Medulla oblongata (tissue), 1 donor: ENCODE measurements around the gene ANO3.

Source experiments
- DNase-seq: peaks from one replicate; pipeline ENCODE4 v3.0.0-alpha.2; 2015; ENCODE audit errors: extremely low spot score

The ANO3 gene

DNA sequence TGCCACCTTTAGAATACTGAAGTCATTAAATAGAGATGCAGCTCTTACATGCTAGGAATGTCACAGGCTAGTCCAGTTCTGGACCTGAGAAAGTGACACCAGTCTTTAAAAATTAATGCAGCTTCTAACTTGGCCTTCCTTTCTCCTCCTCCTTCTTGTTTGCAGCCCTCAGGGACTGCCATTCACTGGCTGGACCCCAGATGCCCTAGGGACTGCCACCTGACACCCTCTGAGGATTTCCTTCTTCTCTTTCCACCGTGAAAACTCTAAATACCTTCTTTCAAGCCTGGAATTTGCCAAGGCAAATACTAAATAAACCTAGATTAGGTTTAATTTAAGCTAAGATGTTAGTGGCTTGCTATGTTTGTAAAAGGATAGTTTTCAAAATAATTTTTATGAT lies 161.7 kb downstream of the ANO3 start:
- DNase-seq = no peak

DNA sequence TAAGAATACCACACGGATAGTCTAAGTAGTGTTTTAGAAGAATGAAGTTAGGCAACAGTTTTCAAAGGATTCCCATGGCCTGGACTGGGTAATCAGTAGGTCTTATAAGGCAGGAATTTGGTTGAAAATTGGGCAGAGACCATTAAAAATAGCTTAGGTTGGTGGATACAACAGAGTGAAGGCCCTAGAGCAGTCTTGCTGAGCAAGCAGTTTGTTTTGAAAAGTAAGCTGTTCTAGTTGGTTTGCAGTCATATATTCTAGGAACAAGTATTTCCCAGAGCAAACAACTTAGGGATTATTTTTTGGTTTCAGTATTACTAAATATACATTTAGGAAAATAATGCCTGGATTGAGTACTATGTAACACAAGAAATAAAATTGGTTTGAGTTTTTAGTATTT lies 175.3 kb downstream of the ANO3 start:
- no peak for DNase-seq

DNA sequence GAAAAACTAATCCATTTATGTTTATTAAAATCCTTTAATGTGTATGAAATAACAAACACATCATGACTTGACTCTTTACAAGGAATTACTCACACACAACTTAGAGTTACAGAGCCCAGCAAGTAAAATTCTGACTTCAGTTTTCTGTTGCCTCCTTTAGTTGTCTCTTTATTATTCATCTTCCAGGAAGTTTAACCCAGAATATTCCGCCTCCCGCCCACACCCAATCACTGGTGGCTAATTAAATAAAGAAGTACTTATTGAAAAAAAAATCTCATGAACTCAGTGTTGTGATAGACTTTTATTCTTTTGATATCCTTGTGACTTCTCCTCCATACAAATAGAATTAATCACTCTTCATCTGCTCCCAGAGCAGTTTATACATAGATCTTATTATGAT lies 178.2 kb downstream of the ANO3 start:
- no peak for DNase-seq

DNA sequence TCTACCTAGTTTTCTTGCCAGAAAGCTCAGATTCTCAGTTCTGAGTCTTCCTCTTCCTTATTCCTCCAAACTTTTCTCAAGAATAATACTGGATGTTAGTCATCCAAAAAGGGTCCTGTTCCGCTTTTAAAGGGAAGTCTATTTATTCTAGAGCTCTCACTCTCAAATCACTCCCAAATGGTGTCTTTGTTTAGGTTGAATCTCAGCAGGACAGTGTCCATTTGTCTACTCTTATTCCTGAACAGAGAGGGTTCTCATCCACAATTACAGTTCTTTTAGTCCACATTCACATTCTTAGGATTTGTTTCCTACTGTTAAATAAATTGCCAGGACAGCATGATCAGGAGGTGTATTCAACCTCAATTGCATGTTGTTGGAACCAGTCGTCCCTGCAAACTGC lies 178.8 kb downstream of the ANO3 start:
- no peak for DNase-seq

DNA sequence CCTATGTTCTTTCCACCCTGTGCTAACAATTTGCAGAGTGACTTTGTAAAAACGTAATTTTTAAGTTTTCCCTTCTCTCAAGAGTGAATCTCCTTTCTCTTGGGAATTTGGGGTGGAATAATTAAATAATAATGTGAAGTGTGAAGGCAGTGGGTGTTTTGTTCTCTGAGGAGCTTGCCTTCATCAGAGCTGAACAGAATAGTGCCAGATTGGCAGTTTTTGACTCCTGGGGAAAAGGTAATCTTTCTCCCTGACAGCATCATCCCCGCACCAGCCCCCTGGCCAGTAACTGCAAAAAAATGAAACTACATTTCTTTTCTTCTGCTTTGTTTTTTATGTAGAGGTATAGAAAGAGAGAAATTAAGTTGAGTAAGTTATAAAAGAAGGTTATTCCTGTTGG lies 180.3 kb downstream of the ANO3 start:
- DNase-seq = no peak

DNA sequence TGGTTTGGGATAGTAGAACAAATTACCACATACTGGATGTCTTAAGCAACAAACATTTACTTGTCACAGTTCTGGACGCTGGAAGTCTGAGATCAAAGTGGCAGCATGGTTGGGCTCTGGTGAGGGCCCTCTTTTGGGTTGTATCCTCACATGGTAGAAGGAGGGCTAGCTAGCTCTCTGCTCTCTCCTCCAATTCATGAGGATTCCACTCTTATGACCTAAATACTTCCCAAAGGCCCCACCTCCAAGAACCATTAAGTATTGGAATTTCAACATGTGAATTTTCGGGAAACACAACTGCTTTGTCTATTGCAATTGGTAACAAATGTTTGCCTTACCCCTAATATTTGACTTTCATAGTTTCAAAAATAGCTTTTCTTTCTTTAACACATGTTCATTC lies 187.5 kb downstream of the ANO3 start:
- no peak for DNase-seq

DNA sequence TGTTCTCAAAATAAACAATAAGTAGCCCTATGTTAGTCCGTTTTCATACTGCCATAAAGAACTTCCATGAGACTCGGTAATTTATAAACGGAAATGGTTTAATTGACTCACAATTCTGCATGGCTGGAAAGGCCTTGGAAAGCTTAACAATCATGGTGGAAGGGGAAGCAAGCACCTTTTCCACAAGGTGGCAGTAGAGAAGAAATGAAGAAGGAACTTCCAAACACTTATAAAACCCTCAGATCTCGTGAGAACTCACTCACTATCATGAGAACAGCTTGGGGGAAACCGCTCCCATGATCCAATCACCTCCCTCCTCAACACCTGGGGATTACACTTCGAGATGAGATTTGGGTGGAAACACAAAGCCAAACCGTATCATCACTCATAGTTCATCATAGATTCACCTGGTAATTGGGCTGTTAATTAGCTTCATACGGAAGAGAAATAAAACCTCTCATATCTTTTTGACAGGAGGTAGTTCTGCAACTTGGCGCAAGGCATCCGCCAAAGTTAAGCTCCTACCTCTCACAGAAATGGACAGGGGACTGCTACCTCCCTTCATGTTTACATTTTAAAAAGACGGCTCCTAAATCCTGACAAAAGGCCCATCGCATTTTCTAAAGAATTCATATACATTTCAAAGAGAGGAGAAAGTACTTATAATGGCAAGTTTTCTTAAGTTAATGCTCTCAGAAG lies 191.1 kb downstream of the ANO3 start:
- no peak for DNase-seq

DNA sequence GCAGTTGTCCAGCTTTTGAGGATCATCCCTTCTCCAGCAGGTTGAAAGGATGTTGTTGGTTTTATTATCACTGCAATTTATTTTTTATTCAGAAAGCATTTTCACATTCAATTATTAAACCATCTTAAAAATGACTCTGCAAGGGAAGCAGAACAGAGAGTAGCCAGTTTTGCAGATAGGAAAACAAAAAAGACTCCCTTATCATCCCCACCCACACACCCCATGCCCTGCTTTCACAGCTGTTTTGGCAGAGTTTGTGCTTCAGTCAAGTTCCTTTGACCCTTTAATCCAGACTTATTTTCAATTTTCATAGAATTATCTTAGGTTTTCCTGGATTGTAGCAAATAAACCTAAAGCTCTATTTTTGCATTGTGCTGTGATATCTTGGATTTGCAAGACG lies 195.8 kb downstream of the ANO3 start:
- DNase-seq = no peak

DNA sequence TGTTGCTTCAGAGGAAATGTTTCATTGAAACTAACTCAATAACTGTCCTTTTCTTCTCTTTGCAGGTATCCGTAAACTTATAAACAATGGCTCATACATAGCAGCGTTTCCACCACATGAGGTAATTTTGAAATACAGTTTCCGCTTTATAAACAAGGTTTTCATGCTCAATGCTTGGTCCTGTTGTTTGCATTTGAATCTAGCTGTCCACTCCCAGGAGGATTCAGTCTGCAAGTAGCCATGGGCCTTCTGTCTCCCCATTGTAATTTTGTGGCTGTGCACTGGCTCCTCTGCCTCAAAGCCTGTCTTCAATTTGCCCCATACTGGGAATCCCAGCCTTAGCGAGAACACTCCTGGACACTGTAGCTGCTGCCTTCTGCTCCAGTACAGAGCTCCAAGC lies 205.4 kb downstream of the ANO3 start:
- no peak for DNase-seq

DNA sequence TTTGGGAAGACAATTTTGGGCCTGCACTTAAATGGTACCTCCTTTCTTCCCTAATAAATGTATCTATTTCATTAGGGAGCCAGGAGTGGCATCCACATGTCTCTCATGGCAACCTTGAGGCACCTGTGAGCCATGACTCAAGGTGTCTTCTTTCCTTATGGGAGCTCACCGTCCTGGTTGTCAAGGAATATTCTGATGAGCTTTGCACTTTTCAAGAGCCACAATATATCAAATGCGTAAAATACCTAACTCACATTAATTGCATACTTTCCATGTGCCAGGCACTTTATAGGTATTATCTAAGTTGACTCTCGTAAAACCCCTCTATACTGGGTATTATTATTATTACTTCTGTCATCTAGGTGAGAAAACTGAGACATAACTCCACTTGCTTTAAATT lies 207.6 kb downstream of the ANO3 start:
- no peak for DNase-seq

DNA sequence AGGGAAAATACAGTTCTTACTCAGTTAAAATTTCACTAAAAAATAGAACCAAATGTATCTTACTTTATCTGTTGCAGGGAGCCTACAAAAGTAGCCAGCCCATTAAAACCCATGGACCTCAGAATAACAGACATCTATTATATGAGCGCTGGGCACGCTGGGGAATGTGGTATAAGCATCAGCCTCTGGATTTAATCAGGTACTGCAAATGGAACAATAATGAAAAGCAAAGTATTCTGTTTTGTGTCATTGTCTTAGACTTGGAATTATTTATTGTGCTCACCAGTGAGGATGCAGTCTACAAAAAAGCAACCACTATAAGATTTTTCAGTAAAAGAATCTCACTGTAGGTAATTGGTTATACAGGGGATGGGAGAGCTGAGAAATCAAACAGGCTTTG lies 209.9 kb downstream of the ANO3 start:
- DNase-seq = no peak

DNA sequence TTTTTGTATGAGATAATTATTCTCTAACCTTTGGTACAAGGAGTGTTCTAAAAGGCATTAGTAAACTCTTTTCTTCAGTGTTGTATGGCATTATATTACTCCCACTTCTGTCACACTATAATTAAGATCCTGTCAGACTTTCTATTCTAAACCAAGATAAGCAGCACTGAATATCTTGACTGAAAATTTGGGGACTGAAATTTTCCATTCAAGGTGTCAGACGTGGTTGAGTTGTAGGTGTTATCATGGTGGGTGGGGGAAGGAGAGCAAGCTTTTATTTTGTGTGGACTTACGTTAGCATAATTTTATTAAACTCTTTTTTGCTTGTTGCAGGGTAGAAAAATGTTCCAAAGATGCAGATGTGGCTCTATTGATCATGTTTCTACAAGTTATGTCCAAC lies 217.2 kb downstream of the ANO3 start:
- DNase-seq = no peak

DNA sequence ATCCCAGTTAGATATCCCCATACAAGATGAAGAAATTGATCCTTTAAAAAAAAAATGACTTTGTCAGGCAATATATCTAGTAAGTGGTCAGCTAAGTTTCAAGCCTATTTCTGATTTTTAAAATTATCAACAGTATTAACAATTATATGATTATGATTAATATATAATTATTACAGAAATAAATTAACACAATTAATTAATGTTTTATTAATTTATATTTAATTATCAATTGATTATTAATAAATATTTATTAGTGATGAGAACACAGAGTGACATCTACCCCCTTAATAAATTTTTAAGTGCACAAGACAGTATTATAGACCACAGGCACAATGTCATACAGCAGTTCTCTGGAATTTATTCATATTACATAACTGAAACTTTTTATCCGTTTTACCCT lies 218.1 kb downstream of the ANO3 start:
- DNase-seq = no peak

DNA sequence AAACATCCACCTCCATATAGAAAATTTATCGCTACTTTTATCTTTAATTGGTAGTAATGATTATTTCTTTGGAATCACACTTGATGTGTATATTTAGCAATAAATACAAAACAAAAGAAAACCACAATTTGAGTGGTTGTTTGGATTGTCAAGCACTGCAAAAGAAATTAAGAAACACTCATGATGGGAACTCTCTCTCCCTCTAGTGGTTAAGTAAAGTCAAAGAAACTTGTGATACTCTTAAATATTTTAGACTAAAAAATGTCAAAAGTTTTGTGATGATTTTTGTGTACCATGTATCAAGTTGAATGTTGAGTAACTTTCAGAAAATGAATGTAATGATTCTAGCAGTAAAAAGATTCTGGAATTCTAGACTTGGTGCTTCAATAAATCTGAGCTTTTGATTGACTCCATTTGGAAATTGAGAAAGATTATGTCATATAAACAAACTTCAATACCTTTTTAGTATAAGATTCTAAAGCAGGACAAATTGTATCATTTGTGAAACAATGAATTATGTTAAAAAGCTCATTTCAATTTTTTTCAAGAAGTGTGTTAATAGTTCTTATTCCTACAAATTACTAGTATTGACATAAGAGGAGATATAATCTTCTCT lies 219.4 kb downstream of the ANO3 start:
- no peak for DNase-seq

DNA sequence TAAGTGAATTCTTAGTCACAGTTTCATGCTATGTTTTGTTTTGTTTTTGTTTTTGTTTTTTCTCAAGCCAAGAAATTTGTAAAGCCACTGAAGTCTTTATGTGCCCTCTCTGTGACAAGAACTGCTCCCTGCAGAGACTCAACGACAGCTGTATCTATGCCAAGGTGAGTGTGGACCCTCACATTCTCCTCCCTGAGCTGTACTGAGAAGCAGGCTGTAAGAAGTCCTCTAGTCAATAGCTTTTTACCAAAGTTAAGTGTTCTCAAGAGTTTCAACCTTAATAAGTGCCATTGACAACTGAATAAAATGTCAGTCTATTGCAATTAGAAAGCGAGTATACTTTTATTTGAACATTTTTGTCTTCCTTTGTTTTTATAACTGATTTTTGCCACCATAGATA lies 221.3 kb downstream of the ANO3 start:
- DNase-seq = no peak

DNA sequence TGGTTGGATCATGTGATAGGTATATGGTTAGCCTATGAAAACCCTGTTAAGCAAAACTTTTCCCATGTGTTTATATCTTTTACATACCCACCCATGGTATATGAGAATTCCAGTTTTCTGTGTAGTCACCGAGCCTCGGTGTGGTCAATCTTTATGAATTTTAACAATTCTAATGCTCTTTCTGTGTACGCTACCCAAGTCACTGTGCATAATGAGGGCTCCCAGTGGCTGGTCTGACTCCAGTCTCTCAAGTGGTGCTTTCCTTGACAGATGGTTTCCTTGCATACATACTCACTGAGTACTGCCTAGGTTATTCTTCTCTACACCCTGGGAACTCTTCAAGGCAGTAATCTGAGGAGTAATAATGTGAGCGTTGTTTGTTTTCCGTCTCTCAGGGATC lies 222.5 kb downstream of the ANO3 start:
- no peak for DNase-seq

DNA sequence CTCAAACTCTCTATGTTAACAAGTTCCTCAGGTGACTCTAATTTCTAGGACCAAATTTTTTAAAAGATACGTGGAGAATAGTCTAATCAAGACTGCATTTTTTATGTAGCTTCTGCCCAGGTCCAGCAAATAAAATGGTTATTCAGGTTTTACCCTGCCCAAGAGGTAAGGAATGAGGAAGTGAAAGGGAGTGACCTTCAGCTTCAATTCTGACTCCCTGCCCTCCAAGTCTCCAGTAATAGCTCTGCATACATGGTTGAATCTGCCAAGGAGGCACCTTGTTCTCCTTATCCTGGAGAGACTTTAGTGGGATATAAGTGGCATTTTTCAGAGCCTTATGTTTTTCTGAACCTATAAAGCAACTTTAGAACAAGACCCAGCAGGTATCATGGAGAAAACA lies 224.7 kb downstream of the ANO3 start:
- DNase-seq = no peak

DNA sequence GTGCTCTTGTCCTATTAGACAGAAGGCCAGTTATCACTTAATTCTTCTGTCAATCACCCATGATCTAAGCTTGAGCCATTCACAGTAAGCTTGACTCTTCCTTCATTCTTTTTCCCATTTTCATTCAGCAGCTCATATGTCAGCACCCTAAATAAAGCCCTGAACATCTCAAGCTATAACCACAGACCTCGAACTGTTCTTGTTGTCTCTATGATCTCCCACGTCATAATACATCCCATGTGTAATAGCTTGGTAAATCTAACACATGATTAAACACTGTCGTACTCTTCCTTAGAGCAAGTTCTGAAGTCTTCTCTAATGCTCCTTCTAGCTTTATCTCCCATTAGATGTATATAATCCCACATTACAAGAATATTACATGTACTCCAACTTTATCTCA lies 225.7 kb downstream of the ANO3 start:
- DNase-seq = no peak

DNA sequence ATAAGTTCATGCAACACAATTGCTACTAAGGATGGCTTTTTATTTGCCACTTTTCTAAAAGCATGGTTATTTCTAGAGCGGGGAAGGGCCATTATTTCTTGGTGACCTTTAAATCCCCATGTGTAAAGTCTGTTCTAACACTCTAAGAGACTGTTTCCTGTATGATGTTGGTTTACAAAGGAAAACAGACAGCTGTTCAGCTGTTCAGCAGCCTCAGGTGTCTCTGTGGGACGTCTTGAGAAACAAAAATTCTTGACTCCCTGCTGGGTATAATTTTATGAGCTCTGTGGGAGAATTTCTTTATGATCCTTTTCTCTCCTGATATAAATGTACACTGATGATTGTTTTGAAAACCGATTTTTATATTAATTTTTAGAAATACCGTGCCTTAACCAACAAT lies 226.3 kb downstream of the ANO3 start:
- DNase-seq = no peak

DNA sequence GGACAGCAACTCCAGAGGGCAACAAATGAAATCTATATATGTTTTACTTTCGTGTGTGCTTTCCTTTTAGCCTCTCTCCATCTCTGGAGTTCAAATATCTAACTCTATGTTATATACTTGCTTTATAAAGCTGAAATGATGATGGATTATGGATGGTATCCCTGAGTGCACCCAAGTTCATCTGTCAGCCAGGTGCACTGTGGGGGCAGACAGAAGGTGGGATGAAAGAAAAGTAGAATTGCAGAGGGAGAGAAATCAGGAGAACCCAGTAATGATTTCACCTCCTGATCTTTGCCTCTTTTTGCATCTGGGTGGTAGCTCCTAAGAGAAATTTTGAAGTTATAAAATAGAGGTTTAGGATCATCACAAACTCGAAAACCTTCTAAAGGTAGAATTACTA lies 237.7 kb downstream of the ANO3 start:
- DNase-seq = no peak

DNA sequence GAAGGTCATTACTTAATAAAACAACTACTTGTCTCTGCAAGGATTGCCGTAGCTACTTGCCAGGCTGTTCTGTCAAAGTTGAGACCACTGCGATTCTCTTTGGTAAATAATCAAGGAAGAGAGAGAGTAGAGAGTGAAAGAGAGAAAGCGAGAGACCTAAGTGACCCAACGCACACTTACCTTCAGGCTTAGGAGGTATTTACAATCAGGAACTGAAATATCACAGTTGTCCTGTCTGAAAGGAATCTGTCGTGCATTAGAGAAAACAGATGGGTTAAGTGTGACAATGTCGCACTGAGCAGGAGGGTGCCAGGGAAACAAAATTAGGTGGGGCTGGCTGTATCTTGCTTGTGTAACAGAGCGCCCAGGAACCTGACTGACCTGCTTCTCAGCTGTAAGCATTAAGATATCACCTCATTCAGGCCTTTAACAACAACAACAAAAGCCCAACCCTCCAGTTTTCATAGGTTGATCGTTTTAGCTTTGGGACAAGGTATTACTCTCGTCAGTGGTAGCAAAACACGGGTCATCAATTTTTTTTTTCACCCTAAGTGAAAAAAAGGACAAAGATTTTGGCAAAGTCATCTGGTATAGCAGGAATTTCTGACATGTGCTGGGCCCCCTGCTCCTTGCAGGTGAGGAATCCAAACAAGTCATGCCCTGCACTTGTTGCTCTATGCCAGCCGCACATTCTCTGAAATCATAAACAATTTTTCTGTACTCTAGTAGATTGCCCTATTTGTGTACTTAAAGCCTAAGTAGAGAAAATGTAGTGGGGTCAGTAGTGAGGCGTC lies 240.1 kb downstream of the ANO3 start, which contains the start of gene MUC15:
TSS of gene MUC15 (minus strand) at position 403 of the 794 bp plus-strand sequence. CDS start 5,169 bp downstream, outside the sequence.
- DNase-seq = no peak

DNA sequence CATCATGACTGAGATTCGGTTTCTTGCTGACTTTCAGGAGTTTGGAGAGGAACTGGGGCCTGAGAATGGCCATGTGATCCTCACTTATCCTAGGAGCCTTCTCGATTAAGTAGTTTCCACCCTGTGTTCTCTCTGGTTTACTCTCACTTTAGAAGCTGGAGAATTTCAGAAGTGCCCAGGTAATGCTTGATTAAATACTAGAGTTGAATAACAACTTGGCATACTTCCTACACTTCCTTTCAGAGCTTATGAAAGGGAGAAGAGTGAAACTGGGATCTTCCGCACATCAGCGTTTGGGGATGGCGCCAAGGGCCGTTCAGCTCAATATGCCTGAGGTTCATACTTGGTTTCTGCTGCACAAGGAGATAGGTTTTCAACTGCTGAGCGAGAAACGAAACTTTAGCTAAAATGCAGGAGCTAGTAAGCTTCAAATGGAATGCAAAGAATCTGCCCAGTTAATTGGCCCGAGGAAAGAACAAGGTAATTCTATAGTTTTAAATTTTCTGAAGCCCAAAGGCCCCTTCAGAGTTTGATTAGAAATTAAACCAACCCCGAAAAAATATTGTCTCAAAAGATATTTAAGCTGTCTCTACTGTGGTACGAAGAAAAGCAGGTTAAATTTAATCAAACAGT lies 241.0 kb downstream of the ANO3 start:
- no peak for DNase-seq

DNA sequence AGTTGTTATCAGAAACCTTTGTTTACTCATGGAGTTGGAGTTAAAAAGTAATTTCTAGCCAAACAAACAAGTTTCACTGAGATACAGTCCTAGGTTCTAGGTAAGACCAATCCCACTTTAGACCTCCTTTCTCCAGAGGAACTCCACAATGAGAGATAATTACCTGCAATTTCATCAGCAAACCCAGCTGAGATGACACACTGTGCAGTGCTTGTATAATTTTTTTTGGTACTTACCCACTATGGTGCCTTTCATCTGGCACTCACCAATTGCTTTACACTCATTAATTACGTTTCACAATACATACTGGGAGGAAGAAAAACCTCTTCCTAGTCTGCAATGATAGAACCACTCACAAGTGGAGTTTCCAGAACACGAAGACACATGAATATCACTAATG lies 242.0 kb downstream of the ANO3 start:
- DNase-seq = no peak
